GM12892 (cell line): ENCODE results near the gene KLF16.

Source experiments
- POLR2A ChIP-seq: IDR thresholded peaks from 2 replicates; pipeline ENCODE4 v1.6.1; 2011; ENCODE audit warnings: low read depth, low read length, control low read depth
- POLR2AphosphoS5 ChIP-seq: IDR thresholded peaks from 2 replicates; pipeline ENCODE4 v1.6.1; 2011; ENCODE audit warnings: low read depth, low read length, control low read depth
- TAF1 ChIP-seq: IDR thresholded peaks from 2 replicates; pipeline ENCODE4 v1.6.1; 2011; ENCODE audit warnings: low read depth, mild to moderate bottlenecking, control low read depth, low read length, borderline replicate concordance

- TF ChIP-seq POLR2A = no peak
- no peak for TF ChIP-seq TAF1
- no peak for TF ChIP-seq POLR2AphosphoS5
Observed at GRCh38 chr19:1884291-1884718, 20.9 kb upstream of the KLF16 start.
